Measurements from ENCODE around the gene NUDT3. TPM values are rescaled to one million over a fixed set of nuclear protein-coding genes. Genes with fewer than 3 reads are reported as not detected.

NUDT3 gene
- total and polyA plus RNA-seq, 7 donors, result 10.6 to 70.5 (median 33.3) TPM

DNA sequence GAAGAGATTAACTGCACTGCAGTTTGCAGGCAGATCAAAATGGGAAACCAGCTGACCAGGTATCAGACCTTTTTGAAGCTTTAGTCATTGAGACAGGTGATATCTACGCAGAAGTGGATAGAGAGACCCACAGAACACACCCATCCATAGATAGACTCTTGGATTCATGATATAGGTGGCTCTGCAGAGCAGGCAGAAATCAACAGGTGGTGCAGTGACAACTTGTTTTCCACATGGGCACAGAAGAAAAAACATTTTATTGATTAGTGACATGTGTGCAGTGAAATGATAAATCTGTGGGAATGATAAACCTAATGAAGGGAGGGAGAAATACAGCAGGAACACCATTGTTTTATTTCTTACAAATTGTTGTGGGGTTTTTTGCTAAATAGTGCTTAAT lies 45.2 kb downstream of the NUDT3 start:
- no peak for DNase-seq
- TF ChIP-seq, protein P1, sequence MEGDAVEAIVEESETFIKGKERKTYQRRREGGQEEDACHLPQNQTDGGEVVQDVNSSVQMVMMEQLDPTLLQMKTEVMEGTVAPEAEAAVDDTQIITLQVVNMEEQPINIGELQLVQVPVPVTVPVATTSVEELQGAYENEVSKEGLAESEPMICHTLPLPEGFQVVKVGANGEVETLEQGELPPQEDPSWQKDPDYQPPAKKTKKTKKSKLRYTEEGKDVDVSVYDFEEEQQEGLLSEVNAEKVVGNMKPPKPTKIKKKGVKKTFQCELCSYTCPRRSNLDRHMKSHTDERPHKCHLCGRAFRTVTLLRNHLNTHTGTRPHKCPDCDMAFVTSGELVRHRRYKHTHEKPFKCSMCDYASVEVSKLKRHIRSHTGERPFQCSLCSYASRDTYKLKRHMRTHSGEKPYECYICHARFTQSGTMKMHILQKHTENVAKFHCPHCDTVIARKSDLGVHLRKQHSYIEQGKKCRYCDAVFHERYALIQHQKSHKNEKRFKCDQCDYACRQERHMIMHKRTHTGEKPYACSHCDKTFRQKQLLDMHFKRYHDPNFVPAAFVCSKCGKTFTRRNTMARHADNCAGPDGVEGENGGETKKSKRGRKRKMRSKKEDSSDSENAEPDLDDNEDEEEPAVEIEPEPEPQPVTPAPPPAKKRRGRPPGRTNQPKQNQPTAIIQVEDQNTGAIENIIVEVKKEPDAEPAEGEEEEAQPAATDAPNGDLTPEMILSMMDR (IDR thresholded peaks at IDR 0.05), result no peak
- peaks cover 29% of the 10 kb centered on the region for H3K4me1 ChIP-seq

DNA sequence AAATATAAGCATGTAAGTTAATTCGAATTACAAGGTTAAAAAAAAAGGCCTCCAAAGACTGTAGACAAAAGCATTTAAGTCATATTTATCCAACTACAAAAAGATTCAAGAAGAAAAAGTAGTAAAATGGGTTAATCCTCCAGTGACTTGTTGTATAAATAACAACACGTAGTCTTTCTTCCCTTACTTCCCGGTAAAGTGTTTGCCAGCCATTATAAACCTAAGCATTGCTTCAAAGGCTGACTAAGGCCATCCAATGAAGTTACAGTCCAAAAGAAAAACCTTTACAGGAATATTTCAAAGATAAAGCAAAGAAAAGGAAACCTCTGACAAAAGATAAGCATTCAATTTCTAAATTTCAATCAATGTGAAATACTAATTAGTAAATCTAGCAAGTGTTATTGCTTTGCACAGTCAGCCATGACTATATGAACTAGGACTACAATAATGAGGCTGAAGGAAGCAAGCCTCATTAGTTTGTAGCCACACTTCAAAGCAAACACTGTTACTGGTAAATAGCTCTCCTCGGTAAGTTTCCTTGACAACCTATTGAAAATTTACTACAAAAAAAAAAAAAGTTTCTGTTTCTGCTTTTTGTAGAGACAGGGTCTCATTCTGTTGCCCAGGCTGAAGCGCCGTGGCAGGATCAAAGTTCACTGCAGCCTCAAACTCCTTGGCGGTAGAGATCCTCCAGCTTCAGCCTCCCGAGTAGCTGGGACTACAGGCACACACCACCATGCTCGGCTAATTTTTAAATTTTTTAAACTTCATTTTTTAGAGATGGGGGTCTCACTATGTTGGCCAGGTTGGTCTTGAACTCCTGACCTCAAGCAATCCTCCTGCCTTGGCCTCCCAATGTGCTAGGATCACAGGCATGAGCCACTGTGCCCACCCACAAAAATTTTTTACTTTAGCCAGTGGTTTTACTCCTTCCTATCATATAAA lies 46.0 kb downstream of the NUDT3 start:
- H3K27ac ChIP-seq, result peak overlapping the region; percentile 10
- peaks cover 32% of the 10 kb centered on the region for H3K4me1 ChIP-seq
- DNase-seq, result no peak
- intact Hi-C loops (cut with DNase I), result no loop called here
- TF ChIP-seq, protein P1 (IDR thresholded peaks at IDR 0.05), result no peak
- 71 to 76% (median 71%) methylated on average over 9 of the region's 9 CpGs for WGBS, 3 donors
- H3K36me3 ChIP-seq (ENCODE audit: insufficient read depth in 1 of 2, low read depth in 1 of 2), result no peaks in the 10 kb centered on the region
- no peaks in the 10 kb centered on the region for H3K27me3 ChIP-seq (ENCODE audit: insufficient read depth in 3 of 3, low read length in 2 of 3)
- H3K9me3 ChIP-seq, result no peaks in the 10 kb centered on the region
- no peak overlapping the region for H3K4me3 ChIP-seq
- no peak for ATAC-seq

More for the DNA sequence above, 45.2 kb downstream of the NUDT3 start:
- intact Hi-C loops (cut with DNase I), result no loop called here
- H3K27ac ChIP-seq, result peak overlapping the region; percentile 13
- no peak overlapping the region for H3K4me3 ChIP-seq
- peak in 1 of 4 donors; percentile 18 for ATAC-seq
- no peaks in the 10 kb centered on the region for H3K36me3 ChIP-seq (ENCODE audit: insufficient read depth in 1 of 2, low read depth in 1 of 2)
- WGBS, 3 donors, result 90 to 100% (median 92%) methylated on average over 1 of the region's 1 CpG
- no peaks in the 10 kb centered on the region for H3K9me3 ChIP-seq
- H3K27me3 ChIP-seq (ENCODE audit: insufficient read depth in 3 of 3, low read length in 2 of 3), result no peaks in the 10 kb centered on the region

DNA sequence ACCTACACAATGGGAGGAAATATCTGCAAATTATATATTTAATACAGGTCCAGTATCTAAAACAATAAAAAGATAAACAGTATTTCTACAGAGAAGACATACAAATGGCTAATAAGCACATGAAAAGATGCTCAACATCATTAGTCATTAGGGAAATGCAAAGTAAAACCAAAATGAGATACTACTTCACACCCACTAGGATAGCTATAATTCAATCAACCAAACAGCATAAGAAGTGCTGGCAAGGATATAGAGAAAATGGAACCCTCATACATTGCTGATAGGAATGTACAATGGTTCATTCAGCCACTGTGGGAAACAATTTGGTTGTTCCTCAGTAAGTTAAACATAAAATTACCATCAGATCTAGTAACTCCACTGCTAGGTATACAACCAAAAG lies 48.7 kb downstream of the NUDT3 start:
- intact Hi-C loops (cut with DNase I), result no loop called here
- H3K4me3 ChIP-seq, result no peak overlapping the region
- peaks cover 0 to 8% of the 10 kb centered on the region in 2 donors for H3K36me3 ChIP-seq (ENCODE audit: insufficient read depth in 1 of 2, low read depth in 1 of 2)
- H3K27ac ChIP-seq, result peak overlapping the region; percentile 32
- peaks cover 47% of the 10 kb centered on the region for H3K4me1 ChIP-seq
- H3K27me3 ChIP-seq (ENCODE audit: insufficient read depth in 3 of 3, low read length in 2 of 3), result no peaks in the 10 kb centered on the region
- ATAC-seq (no peak), DNase-seq (no peak)
- TF ChIP-seq, protein P1 (IDR thresholded peaks at IDR 0.05), result no peak
- H3K9me3 ChIP-seq, result no peaks in the 10 kb centered on the region

DNA sequence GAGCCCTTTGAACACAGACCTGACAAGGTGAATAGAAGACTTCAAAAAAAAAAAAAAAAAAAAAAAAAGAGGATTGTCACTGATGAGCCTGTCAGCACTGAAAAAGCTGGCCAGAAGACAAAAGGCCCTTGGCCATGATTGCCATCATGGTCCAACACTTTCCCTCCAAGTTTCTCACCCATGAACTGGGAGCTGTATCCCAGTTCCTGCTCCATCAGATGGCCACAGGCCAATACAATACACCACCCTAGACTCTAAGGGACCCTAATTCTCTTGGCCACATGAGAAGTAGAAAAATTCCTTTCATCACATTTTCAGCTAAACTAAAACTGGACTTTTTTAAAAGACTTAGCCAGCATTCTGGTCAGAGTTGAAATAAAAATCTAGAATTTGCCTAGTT lies 50.2 kb downstream of the NUDT3 start:
- H3K36me3 ChIP-seq (ENCODE audit: insufficient read depth in 1 of 2, low read depth in 1 of 2), result peaks cover 0 to 8% of the 10 kb centered on the region in 2 donors
- H3K27me3 ChIP-seq (ENCODE audit: insufficient read depth in 3 of 3, low read length in 2 of 3), result no peaks in the 10 kb centered on the region
- DNase-seq, result no peak
- no peaks in the 10 kb centered on the region for H3K9me3 ChIP-seq
- H3K4me1 ChIP-seq, result peaks cover 62% of the 10 kb centered on the region
- intact Hi-C loops (cut with DNase I), result no loop called here
- peak overlapping the region; percentile 79 for H3K27ac ChIP-seq
- TF ChIP-seq, protein P1 (IDR thresholded peaks at IDR 0.05), result no peak
- no peak overlapping the region for H3K4me3 ChIP-seq
- ATAC-seq, result no peak

Measured in psoas muscle (tissue), 8 donors.